Chondrocyte (in vitro differentiated cells): ENCODE data around the gene CFAP251. TPM values are rescaled to one million over a fixed set of nuclear protein-coding genes. Genes with fewer than 3 reads are reported as not detected.
A peak's percentile ranks its signal among the peaks of the same experiment; 100 is the strongest.

Experiments
- DNase-seq: peaks from one replicate; pipeline ENCODE4 v3.0.0; 2021; ENCODE audit warnings: mixed read lengths, low spot score
- H3K27ac Mint-ChIP-seq: one replicate; pipeline ENCODE4 v1.8.0; 2021; ENCODE audit warnings: mild to moderate bottlenecking, moderate library complexity, mixed read lengths; ENCODE audit not compliant: unreplicated experiment
- H3K27me3 Mint-ChIP-seq: 2 replicates; pipeline ENCODE4 v1.8.0; 2021; ENCODE audit warnings: low read depth, mixed read lengths
- H3K36me3 Mint-ChIP-seq: 2 replicates; pipeline ENCODE4 v1.8.0; 2021; ENCODE audit warnings: low read depth, mixed read lengths
- H3K4me1 Mint-ChIP-seq: 2 replicates; pipeline ENCODE4 v1.8.0; 2021; ENCODE audit warnings: low read depth, mild to moderate bottlenecking, mixed read lengths
- H3K4me3 Mint-ChIP-seq: one replicate; pipeline ENCODE4 v1.8.0; 2021; ENCODE audit warnings: mild to moderate bottlenecking, moderate library complexity, mixed read lengths; ENCODE audit not compliant: unreplicated experiment
- H3K9me3 Mint-ChIP-seq: 2 replicates; pipeline ENCODE4 v1.8.0; 2021; ENCODE audit warnings: low read depth, mixed read lengths
- CTCF ChIP-seq: fragments of 200-600 bp; sonication (generic); IDR thresholded peaks from 2 replicates; pipeline ENCODE4 v1.5.0; 2021; ENCODE audit warnings: antibody characterized with exemption, mild to moderate bottlenecking, moderate library complexity
- total RNA-seq: library from RNA; stranded (reverse); gene quantifications from 3 replicates; pipeline ENCODE4 v1.2.1, GENCODE V29; 2021

The CFAP251 gene
- total RNA-seq, 1 donor from 2014 or later, result 4.5 TPM

GRCh38 chr12:121992059-121992879, 73.9 kb downstream of the CFAP251 start:
- Mint-ChIP-seq H3K9me3 (no peaks in the 10 kb centered on the region), H3K27me3 (no peaks in the 10 kb centered on the region), H3K36me3 (no peaks in the 10 kb centered on the region), H3K27ac (peak overlapping the region; percentile 99), H3K4me1 (peaks cover 16% of the 10 kb centered on the region), H3K4me3 (peak overlapping the region; percentile 53)
- DNase-seq, result no peak
- no peak for TF ChIP-seq CTCF

GRCh38 chr12:121996050-121996944, 77.9 kb downstream of the CFAP251 start:
- Mint-ChIP-seq H3K4me3 (no peak overlapping the region), H3K4me1 (peaks cover 16% of the 10 kb centered on the region), H3K27me3 (no peaks in the 10 kb centered on the region), H3K27ac (no peak overlapping the region), H3K36me3 (peaks cover 5% of the 10 kb centered on the region), H3K9me3 (peaks cover 3% of the 10 kb centered on the region)
- TF ChIP-seq CTCF, result no peak
- peak; percentile 13 for DNase-seq

GRCh38 chr12:121996945-121997612, 78.7 kb downstream of the CFAP251 start:
- no peaks in the 10 kb centered on the region for H3K27me3 Mint-ChIP-seq
- H3K36me3 Mint-ChIP-seq, result peaks cover 6% of the 10 kb centered on the region
- H3K4me1 Mint-ChIP-seq, result peaks cover 10% of the 10 kb centered on the region
- peak; percentile 13 for DNase-seq
- H3K27ac Mint-ChIP-seq, result no peak overlapping the region
- H3K9me3 Mint-ChIP-seq, result peaks cover 3% of the 10 kb centered on the region
- no peak overlapping the region for H3K4me3 Mint-ChIP-seq
- TF ChIP-seq CTCF, result no peak

- H3K27ac Mint-ChIP-seq, result no peak overlapping the region
Measured at GRCh38 chr12:122001466-122002209, 83.2 kb downstream of the CFAP251 start.

More at GRCh38 chr12:122001466-122002209, 83.2 kb downstream of the CFAP251 start:
- Mint-ChIP-seq H3K36me3 (peaks cover 6% of the 10 kb centered on the region), H3K27me3 (no peaks in the 10 kb centered on the region), H3K4me3 (no peak overlapping the region), H3K9me3 (peaks cover 3% of the 10 kb centered on the region), H3K4me1 (peaks cover 22% of the 10 kb centered on the region)
- TF ChIP-seq CTCF, result no peak
- peak; percentile 48 for DNase-seq
